Measurements from ENCODE around the gene GTF3C4. TPM values are rescaled to one million over a fixed set of nuclear protein-coding genes. Genes with fewer than 3 reads are reported as not detected.
A peak's percentile ranks its signal among the peaks of the same experiment; 100 is the strongest.

GTF3C4 gene
- total and polyA plus RNA-seq, 2 experiments from 2014 or later: 8.3 to 12.9 TPM

DNA sequence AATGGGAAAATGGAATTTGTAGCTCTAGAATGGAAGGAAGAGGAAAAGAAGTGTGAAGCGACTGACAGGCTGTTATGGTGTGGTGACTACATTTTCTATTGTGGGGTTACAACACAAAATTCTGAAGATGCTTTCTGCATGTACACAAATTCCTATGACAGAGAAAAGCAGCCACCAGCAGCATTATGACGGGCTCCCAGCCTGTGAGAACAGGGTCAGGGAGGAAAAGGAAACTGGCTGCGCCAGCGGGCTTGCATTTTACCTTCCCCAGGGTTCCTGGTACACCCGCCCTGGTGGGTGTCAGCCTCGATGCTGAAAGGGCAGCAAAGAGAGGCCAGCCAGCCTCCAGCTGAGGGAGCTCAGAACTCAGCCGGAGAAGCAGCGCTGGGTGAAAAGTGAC lies 41.5 kb upstream of the GTF3C4 start:
- H3K27ac ChIP-seq: no peak overlapping the region

DNA sequence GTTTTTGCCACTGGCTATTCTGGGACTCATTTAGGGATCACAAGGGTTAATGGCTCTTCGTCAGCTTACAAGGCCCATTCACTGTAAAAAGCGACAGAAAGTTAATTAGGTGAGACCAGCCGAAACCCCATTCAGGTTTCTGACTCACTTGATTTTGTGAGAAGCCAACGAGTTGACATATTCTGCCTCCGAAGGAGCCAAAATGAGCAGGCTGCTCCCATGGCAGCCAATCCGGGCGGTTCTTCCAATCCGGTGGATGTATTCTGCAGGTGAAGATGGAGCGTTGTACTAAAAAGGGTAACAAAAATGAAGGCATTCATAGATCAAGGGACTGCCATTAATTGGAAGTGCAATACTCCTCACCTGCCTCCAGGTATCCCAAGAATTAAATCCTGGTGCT lies 40.1 kb upstream of the GTF3C4 start:
- Histone ChIP-seq H3K27ac (no peak overlapping the region), H3K4me3 (no peak overlapping the region), H3K9me3 (ENCODE audit: low read depth) (no peaks in the 10 kb centered on the region), H3K4me1 (ENCODE audit: low read depth) (no peaks in the 10 kb centered on the region), H3K36me3 (peaks cover 15% of the 10 kb centered on the region), H3K27me3 (no peaks in the 10 kb centered on the region)
- TF ChIP-seq, protein P1, sequence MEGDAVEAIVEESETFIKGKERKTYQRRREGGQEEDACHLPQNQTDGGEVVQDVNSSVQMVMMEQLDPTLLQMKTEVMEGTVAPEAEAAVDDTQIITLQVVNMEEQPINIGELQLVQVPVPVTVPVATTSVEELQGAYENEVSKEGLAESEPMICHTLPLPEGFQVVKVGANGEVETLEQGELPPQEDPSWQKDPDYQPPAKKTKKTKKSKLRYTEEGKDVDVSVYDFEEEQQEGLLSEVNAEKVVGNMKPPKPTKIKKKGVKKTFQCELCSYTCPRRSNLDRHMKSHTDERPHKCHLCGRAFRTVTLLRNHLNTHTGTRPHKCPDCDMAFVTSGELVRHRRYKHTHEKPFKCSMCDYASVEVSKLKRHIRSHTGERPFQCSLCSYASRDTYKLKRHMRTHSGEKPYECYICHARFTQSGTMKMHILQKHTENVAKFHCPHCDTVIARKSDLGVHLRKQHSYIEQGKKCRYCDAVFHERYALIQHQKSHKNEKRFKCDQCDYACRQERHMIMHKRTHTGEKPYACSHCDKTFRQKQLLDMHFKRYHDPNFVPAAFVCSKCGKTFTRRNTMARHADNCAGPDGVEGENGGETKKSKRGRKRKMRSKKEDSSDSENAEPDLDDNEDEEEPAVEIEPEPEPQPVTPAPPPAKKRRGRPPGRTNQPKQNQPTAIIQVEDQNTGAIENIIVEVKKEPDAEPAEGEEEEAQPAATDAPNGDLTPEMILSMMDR (IDR thresholded peaks at IDR 0.05; ENCODE audit: low read depth, low read length): no peak
- DNase-seq (ENCODE audit: low read depth in 1 of 2, low spot score in 1 of 2): no peak

More for the DNA sequence above, 41.5 kb upstream of the GTF3C4 start:
- H3K36me3 ChIP-seq: peaks cover 15% of the 10 kb centered on the region
- H3K27me3 ChIP-seq: no peaks in the 10 kb centered on the region
- TF ChIP-seq, protein P1 (IDR thresholded peaks at IDR 0.05; ENCODE audit: low read depth, low read length): no peak
- no peak for DNase-seq (ENCODE audit: low read depth in 1 of 2, low spot score in 1 of 2)
- no peaks in the 10 kb centered on the region for H3K4me1 ChIP-seq (ENCODE audit: low read depth)
- no peak overlapping the region for H3K4me3 ChIP-seq
- no peaks in the 10 kb centered on the region for H3K9me3 ChIP-seq (ENCODE audit: low read depth)

DNA sequence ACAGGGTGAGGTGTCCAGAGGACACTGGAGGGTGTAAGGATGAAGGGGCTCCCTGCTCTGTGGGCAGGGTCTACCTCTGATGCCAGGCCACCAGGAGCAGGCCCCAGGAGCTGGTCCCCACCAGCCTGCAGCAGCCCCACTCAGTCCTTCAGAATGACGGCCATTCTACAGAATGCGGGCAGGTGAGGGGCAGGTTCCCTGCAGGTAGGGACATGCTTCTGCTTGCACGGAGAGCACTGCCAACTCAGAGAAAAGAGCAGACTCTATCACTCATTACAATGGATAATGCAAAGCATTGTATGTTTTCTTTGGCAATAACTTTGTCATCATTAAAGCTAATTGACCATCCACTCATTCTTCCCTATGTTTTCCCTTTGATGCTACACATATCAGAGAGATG lies 39.5 kb upstream of the GTF3C4 start:
- TF ChIP-seq, protein P1 (IDR thresholded peaks at IDR 0.05; ENCODE audit: low read depth, low read length): no peak
- DNase-seq (ENCODE audit: low read depth in 1 of 2, low spot score in 1 of 2): no peak
- Histone ChIP-seq H3K4me3 (no peak overlapping the region), H3K9me3 (ENCODE audit: low read depth) (no peaks in the 10 kb centered on the region), H3K4me1 (ENCODE audit: low read depth) (no peaks in the 10 kb centered on the region), H3K27ac (no peak overlapping the region), H3K27me3 (no peaks in the 10 kb centered on the region), H3K36me3 (peaks cover 15% of the 10 kb centered on the region)

DNA sequence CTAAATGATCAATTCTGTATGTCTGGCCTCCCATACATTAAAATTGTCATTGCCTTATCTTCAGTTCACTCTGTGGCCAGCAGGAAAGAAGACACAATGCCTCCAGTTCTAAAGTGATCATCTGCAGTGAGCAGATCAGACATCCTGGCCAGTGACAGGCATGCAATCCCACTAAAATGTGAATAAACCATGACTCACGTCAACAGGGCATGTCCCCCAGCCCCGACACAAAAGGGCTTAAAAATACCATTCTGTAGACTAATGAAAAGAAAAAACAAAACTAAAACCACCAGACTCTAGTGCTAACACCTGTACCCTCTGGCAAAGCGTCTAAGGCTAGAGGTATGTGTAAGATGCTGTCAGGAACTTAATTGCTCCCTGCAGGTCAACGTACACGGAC lies 39.0 kb upstream of the GTF3C4 start:
- no peaks in the 10 kb centered on the region for H3K9me3 ChIP-seq (ENCODE audit: low read depth)
- peaks cover 15% of the 10 kb centered on the region for H3K36me3 ChIP-seq
- H3K4me3 ChIP-seq: no peak overlapping the region
- no peaks in the 10 kb centered on the region for H3K4me1 ChIP-seq (ENCODE audit: low read depth)
- no peak overlapping the region for H3K27ac ChIP-seq
- no peak for DNase-seq (ENCODE audit: low read depth in 1 of 2, low spot score in 1 of 2)
- TF ChIP-seq, protein P1 (IDR thresholded peaks at IDR 0.05; ENCODE audit: low read depth, low read length): no peak
- no peaks in the 10 kb centered on the region for H3K27me3 ChIP-seq

DNA sequence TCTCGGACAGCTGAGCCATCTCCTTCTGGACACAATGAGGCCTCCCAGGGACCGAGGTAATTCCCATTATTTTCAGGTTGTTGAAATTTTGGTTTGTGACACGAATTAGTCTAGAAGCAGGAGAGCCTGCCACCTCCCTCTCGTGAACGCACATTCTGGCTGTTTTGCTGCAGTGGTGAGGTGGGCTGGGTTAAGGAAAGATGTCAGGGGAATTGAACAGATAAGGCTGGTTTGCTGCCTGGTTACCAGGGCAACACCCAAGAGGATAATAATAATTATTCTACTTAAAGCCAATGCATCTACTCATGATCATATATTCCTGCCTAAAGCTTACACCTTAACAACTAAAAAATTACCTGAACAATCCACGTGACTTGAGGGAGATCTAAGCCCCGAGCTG lies 38.6 kb upstream of the GTF3C4 start:
- DNase-seq (ENCODE audit: low read depth in 1 of 2, low spot score in 1 of 2): peak in 1 of 2 donors; percentile 25
- TF ChIP-seq, protein P1 (IDR thresholded peaks at IDR 0.05; ENCODE audit: low read depth, low read length): no peak
- Histone ChIP-seq H3K36me3 (peaks cover 15% of the 10 kb centered on the region), H3K27me3 (no peaks in the 10 kb centered on the region), H3K27ac (no peak overlapping the region), H3K9me3 (ENCODE audit: low read depth) (no peaks in the 10 kb centered on the region), H3K4me3 (no peak overlapping the region), H3K4me1 (ENCODE audit: low read depth) (no peaks in the 10 kb centered on the region)
